ENCODE measurements around the gene BNIP5.

- TF ChIP-seq CTCF (IDR thresholded peaks at IDR 0.05), result no peak
- TF ChIP-seq POLR2A (IDR thresholded peaks at IDR 0.05), result no peak
Observed at GRCh38 chr6:36347621-36348020, 10.9 kb upstream of the BNIP5 start.
